MM.1S (cell line): Measurements from ENCODE around the gene GSG1L.

Experiments used
- EZH2 ChIP-seq: fragments of 300-600 bp; sonication (generic); optimal IDR thresholded peaks from 2 replicates; pipeline ENCODE3; 2017; ENCODE audit warnings: low read depth, mild to moderate bottlenecking, antibody characterized with exemption, low read length, mixed read lengths
- TF ChIP-seq, protein P1 (sequence below): fragments of 300-600 bp; sonication (generic); IDR thresholded peaks from 2 replicates; pipeline ENCODE4 v1.5.1; 2016; ENCODE audit warnings: antibody characterized with exemption, low read length, mixed read lengths

DNA sequence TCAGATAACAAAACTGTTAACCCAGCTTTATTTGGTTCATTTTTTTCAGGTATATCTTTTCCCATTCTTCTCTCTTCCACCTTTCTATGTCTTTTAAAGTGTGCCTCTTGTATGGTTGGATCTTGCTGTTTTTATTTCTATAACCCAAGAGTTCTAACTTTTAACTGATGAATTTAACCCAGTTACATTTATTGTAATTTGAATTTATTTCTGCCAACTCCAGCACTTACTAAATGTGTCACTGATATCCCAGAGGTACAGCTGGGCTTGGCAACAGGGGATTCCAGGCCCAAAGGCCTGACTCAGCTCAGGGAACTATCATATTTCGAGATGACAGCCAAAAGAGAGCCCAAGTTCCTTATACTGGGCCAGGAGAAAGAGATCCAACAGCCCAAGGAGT lies 200.1 kb downstream of the GSG1L start:
- TF ChIP-seq, protein P1, sequence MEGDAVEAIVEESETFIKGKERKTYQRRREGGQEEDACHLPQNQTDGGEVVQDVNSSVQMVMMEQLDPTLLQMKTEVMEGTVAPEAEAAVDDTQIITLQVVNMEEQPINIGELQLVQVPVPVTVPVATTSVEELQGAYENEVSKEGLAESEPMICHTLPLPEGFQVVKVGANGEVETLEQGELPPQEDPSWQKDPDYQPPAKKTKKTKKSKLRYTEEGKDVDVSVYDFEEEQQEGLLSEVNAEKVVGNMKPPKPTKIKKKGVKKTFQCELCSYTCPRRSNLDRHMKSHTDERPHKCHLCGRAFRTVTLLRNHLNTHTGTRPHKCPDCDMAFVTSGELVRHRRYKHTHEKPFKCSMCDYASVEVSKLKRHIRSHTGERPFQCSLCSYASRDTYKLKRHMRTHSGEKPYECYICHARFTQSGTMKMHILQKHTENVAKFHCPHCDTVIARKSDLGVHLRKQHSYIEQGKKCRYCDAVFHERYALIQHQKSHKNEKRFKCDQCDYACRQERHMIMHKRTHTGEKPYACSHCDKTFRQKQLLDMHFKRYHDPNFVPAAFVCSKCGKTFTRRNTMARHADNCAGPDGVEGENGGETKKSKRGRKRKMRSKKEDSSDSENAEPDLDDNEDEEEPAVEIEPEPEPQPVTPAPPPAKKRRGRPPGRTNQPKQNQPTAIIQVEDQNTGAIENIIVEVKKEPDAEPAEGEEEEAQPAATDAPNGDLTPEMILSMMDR, result no peak
- TF ChIP-seq EZH2, result no peak
